ENCODE data around the gene UAP1L1.

UAP1L1 gene

DNA sequence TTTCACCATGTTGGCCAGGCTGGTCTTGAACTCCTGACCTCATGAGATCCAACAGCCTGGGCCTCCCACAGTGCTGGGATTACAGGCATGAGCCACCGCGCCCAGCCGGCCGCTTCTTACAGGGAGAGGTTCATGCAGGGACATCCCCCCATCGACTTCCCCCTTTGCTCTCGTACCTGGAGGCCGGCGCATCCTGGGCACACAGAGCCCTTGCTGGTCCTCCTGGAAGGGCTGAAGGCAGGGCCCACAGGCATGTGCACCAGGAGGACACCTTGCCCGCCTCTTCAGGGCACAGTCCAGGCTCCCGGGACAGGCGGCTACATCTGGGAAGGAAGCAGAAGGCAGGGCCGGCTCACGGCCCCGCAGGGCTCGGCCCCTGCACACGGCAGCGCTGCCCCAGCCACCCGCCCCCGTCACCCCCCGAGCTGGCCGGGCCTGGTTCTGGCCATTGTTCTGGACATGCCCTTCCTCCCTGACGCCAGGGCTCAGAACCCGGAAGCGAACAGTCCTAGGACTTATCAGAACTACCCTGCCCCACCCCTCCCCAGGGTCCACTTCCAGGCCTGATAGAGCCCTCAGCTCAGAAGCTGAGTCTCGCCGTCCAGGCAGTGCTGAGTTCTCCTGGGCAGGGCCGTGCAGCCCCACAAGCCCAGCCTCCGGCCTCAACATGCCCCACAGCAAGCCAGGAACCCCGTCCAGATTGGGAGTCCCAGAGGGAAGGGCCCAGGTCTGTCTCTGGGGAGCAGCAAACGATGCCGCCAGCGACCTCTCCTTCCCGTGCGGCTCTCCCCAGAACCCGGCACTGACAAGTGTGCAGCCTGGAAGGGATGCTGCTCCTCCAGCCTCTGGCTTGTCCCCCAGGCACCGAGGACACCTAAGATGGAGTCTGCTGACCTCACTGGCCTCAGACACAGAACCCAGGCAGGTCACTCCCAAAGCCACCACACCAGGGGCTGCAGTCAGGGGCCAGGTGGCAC, 34.3 kb upstream of the UAP1L1 start:
- no peak for DNase-seq

- DNase-seq: no peak
Observed at GRCh38 chr9:137044037-137044436, 33.3 kb upstream of the UAP1L1 start.

GRCh38 chr9:137044502-137045177, 32.7 kb upstream of the UAP1L1 start:
- DNase-seq: no peak

DNA sequence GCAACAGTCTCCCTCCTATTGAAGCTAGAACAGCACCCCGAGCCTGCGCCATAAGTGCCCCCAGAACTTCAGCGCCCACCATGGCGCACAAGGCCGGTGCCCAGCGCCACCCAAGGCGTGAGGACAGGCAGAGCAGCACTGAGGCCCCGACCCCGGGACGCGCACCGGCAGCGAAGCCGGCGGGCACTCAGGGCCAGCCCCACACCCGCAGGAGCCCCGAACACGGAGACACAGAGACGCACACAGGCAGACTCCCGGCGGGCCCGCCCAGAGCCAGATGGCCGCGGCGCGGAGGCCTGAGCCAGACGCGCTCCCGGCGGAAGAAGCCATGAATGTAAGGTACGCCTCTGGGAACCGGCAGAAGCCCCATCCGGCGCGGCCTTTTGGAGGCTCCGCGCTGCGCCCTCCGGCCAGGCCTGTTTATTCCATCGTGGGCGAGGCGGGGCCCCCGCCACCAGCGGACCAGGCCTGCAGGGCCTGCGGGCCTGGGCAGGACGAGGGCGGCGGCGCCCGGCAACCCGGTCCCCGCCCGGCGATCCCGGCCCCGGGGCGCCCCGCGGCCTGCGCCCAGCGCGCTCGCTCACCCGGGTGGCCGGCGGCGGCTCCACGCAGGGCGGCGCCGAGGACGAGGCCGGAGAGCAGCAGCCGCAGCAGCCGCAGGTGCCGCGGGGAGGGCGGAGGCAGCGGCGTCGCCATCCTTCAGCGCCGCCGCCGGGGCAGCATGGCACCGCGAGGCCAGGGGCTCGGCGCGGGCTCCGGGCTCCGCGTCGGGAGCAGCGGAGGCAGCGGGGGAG, 31.8 kb upstream of the UAP1L1 start:
- DNase-seq: no peak

DNA sequence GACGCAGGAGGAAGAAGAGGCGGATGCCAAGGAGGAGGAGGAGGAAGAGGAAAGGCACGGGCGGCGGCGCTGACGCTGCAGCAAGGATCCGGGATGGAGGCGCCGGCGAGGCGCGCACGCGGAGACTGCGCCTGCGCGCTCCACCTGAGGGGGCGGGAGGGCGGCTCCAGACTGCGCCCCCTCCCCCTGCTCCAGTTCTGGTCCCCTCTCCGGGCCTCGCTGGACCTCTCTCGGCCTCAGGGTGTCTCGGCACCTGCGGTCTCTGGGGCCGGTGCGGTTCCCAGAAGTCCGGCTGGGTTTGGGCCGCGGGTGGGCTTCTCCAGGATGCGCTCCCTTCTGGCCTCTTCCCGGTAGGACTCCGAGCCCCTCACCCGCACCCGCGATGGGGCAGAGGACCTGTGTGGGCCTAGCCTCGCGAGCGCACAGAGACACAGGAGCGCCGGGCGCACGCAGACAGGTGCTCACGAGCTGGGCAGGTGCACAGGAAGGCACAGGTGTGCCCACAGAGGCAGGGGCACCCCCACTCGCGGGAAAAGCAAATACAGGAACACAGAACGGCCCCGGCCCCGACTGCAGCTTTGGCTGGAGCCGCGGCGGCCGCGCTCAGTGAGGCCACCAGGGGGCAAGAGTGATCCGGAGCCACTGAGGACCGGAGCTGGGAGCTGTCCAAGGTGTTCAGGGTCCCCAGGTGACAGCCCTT, 31.1 kb upstream of the UAP1L1 start, which contains the start of gene NPDC1:
NPDC1 (minus strand) TSS at position 90 of the 700 bp plus-strand sequence. CDS start 188 bp downstream, outside the sequence.
- DNase-seq: peak; percentile 85

DNA sequence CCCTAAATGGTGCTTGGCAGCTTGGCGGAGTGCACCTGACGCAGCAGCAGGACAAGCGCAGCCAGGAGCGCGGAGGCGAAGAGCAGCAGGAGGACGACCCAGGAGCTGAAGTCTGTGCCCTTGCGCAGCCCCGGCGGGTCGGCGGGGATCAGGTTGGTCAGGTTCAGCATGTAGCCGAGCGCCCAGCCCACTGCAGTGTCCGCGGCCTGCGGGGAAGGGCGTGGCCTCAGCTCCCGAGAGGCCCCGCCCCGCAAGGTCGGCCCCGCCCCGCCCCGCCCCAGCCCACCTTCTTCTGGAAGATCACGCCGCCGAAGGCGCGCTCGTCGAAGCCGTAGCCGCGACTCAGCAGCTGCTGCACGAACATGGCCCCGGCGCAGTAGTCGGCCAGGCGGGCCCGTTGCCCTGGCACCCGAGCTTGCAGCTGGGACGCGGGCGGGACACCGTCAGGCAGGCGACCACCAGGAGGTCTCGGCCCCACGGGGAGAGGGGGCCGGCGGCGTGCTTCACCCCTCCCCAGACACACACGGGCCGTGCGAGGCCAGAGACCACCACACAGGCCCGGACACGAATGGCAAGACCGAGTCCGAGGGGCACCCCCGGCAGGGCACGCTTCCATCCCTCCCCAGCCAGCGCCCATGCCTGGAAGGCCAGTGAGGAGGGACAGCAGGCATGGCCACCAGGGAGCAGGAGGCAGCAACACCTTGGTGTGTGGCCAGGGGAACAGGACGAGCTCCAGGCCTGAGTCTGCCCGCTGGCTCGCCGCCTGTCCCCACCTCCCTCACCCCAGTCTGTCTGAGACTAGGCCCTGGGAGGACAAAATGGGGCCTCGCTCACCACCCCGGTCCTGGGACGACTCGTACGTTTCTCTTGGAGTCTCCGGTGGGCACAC, 28.4 kb upstream of the UAP1L1 start:
- no peak for DNase-seq

DNA sequence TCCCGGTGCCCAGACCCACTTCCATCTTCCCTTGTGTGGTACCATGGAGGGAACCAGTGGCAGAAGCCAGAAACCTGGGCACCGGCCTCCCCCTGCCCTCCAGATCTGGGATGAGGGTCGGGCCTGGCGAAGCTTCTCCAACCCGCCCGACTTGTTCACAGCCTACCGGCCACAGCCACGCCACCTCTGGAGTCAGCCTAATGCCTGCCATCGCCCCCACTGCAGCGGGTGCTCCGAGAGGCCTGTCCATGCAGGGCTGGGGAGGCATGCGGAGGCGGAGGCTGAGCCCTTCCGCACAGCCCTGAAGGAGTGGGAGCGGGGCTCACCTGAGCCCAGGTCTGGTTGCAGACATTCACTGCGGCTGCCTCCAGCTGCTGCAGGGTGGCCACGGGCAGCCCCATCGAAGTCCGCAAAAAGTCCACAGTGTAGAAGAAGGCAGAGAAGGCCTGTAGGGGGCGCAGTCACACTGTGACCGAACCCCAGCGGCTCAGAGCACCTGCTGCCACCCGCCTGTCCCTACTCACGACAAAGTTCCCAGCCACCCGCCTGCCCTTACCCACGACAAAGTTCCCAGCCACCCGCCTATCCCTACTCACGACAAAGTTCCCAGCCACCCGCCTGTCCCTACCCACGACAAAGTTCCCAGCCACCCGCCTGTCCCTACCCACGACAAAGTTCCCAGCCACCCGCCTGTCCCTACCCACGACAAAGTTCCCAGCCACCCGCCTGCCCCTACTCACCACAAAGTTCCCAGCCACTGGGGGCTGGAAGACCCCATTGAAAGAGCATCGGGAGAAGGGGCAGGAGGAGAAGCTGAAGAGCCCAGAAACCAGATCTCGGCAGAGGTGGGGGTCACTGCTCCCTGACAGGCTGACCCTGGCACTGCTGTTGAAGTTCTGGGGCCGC, 27.5 kb upstream of the UAP1L1 start:
- DNase-seq: peak; percentile 65

DNA sequence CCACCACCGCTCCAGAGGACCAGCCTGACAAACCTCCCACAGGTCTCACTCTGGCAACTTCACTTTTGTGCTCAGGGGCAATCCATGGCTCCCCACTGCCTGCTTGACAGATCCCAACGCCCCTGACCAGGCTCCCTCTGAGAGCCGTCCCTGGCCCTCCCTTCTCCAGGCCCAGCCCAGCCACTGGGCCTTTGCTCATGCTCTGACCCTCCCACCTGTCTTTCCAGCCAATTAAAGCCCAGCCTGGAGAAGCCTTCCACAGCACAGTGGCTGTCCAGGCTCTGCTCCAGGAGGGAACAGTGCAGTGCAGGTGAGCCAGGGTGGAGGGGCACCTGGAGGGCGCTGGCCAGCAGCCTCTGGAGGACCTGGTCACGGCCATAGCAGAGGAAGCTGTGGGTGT, 26.7 kb upstream of the UAP1L1 start:
- no peak for DNase-seq

DNA sequence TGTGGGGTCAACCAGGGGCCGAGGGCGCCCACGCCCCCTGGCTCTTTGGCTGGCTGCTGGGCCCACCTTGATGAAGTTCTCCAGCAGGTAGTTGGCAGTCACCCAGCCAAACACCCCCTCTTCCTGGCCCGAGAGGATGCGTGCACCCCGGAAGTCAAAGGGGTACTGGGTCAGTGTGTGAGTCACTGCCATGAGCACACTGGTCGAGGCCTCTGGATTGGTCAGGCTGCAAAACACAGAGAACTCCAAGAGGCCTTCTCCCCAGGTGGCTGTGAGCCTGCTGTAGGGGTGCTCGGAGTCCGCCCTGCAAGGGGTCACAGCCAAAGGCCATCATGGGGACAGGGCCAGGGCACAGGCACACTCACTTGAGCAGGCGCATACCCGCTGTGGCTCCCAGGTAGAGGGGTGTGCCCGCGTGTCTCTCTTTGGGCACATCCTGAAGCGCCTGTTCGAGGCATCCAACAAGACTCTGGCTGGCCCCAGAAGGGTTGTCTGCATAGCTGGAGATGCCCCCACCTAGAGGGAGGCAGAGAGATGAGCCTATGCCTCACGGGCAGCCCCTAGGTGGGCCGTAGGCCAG, 26.1 kb upstream of the UAP1L1 start:
- no peak for DNase-seq

DNA sequence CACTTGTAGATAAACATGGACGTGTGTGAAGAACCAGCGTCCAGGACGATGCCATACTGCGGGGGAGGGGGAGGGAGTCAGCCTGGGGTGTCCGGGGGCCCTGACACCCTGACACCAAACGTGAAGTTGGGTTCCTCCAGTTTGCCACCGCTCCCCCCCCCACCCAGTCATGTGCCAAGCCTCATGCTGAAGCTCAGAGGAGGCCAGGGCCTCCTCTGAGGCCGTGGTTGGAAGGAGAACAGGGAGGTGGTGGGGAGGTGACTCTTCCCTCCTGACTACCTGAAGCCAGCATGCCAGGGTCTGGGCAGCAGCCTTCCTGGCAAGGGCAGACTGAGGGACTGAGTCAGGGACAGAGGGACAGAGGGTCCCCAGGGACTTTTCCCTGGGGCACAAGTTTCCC, 25.0 kb upstream of the UAP1L1 start:
- DNase-seq: no peak

DNA sequence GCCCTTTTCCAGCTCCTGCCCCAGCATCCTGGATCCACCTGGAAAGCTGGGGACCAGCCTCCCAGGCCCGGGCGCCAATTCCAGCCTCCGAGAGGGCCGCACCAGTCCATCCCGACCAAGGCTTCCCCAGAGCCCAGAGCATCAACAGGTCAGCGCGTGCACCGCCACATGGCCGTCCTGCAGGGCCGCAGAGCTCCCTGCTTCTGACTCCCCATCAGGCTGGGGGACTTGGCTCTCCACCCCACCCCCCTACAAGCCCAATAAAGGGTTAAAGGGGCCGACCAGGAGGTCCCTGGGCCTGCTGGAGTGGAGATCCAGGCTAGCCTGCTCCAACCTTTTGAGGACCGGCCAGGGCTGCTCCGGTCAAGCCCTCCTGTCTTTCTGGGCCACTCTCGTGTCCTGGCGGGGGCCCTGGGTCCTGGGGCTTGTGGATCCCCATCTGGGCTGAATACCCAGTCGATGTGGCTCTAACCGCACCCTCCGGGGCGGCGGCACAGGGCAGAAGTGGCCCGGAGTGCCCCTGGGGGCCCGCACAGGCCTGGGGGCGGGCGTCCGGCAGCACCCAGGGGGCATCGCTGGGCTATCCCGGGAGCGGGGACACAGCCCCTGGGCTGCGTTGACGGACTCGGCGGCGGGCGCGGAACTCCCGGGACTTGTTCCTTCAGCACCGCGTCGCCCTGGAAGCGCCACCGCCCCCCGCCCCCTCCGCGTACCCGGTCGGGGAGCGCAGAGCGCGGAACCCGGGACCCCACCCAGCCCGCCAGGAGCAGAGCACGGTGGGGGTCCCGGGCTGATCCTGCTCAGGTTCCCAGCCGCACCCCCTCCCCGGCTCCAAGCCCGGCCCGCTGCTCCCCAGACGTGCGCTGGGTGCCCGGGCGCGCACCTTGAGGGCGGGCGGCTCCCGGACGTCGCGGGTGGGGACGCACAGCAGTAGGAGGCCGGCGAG, 24.0 kb upstream of the UAP1L1 start:
- no peak for DNase-seq

DNA sequence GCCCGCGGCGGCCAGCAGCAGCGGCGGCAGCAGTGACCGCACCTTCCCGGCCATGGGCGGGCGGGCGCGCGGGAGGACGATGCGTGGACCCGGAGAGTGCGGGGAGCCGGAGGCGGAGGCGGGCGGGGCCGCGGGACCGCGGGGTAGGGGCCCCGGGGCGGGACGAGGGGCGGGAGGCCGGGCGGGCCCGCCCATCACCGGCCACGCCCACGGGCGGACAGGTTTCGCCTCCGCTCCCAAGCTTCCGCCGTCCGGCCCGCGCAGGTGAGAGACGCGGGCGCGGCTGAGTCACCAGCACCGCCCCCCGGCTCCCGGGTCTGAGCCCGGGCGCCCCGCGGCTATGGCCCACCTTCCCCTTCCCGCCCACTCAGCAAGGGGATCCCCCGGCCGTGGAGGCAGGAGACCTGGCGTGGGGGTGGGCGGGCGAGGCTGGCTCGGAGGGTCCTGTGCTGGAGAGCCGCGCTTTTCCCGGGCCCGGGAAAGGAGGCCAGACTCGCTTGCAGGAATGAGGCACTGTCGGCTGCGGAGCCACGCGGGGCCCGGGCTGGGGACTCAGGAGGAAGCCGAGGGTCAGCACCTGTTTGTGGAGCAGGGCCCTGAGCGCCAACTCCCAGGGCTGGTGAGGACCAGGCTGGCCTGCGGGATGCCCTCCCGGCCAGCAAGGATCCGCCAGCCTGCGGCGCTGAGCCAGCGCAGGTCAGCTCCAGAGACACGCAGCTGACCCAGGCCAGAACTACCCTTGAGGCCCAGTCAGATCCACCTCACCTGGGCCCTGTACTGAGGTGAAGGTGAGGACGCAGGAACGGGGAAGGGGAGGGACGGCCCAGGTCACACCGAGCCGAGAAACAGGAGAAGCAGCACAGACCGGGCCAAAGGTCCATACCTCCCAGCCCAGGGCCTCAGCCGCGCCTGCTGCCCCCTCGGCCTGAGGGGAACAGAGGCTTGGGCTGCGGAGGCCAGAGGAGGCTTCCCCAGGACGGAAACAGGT, 23.1 kb upstream of the UAP1L1 start, which contains the start of gene ENTPD2:
ENTPD2 (minus strand) TSS at position 118 of the 988 bp plus-strand sequence; CDS start at position 54, 64 bp downstream.
- DNase-seq: peak; percentile 47

GRCh38 chr9:137054932-137055384, 22.4 kb upstream of the UAP1L1 start:
- DNase-seq: no peak

DNA sequence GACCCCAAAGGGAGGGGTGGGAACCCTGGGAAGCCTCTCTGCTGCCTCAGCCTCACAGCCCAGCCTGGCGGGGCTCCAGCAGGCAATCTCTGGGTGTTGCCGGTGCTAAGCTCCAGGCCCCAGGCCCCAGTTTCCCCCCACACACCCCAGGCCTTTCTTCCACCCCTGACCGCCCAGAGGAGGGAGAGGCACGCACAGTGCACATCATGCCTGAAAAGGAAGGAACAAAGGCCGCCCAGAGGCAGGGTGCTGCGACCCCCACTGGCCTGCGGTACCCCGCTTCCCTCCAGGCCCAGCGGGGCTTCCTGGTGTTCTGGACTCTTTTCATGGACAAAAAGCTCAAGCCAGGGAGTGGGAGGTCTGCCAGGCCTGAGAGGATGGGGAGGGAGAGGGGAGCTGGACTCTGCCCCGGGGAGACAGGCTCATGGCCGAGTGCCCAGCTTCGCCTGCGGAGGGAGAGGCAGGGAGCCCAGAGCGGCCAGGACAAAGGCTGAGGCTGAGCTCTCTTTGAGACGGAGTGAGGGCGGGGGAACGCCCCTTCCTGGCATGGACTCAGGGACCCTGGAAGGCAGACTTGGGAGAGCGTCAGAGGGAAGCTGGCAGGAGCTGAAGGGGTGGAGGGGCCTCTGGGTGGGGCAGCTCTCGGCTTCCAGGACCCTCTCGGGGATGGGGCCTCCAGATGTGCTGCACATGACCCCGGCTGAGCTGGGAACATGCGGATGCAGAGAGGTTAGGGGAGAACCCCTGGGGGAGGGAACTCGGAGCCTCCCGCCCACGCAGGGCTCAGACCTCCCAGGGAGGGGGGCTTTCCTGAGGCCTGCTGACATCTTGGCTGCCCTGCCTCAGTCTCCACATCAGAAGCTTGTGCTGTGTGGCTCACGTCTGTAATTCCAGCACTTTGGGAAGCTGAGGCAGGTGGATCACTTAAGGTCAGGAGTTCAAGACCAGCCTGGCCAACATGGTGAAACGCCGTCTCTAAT, 21.6 kb upstream of the UAP1L1 start:
- no peak for DNase-seq

DNA sequence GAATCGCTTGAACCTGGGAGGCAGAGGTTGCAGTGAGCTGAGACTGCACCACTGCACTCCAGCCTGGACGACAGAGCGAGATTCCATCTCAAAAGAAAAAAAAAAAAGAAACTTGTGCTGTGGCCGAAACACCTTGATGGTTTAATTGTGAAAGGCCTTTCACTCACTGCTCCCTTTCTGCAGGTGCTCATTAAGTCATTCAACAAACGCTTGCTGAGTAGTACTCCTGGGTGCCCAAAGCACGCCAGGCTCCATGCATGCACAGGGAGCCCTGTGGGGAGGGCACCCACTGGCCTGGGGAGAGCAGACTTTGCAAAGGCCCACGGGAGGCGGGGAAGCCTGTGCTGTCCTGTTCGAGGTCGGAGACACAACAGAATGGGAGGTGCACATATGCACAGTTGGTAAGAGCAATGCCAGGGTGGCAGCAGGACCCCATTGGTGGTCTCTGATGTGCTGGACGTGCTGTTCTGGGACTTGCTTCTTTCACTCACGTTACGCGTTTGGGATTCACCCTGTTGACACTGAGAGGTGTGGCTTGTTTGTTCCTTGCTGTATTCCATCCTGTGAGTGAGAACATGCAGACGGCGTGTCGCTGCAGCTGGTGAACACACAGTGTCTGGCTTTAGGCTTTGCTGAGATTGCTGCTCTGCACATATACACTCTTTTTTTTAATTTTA, 20.4 kb upstream of the UAP1L1 start:
- no peak for DNase-seq
